Stimulated activated CD4-positive, alpha-beta T cell treated with anti-CD3 and anti-CD28 coated beads, Interleukin-12 subunit alpha, Interleukin-12 subunit beta, amount 100 ng/mL, for 4 hours (primary cell): ENCODE results near the gene B4GALNT4.

Source experiments
- DNase-seq: peaks from one replicate; pipeline ENCODE4 v3.0.0-alpha.2; 2020

Gene B4GALNT4

GRCh38 chr11:425301-425700 is 56.0 kb downstream of the B4GALNT4 start:
- DNase-seq, result no peak

- no peak for DNase-seq
Observed at GRCh38 chr11:426851-427250, 57.6 kb downstream of the B4GALNT4 start.

GRCh38 chr11:428295-428694 is 59.0 kb downstream of the B4GALNT4 start:
- no peak for DNase-seq

GRCh38 chr11:429391-429790 is 60.1 kb downstream of the B4GALNT4 start:
- DNase-seq, result no peak

- no peak for DNase-seq
Observed at GRCh38 chr11:429931-430456, 60.7 kb downstream of the B4GALNT4 start.
